ENCODE measurements around the gene INPP5A.
"Not testable (repeated sequence)": the region's sequence is repeated elsewhere in the genome, so short reads cannot be mapped to it uniquely, and the experiment has no call there.

INPP5A gene

GRCh38 chr10:132583456-132583855 lies 45.9 kb downstream of the INPP5A start:
- DNase-seq, result no peak

- DNase-seq, result no peak
These were observed 46.5 kb downstream of the INPP5A start for GRCh38 chr10:132584081-132584480.

DNA sequence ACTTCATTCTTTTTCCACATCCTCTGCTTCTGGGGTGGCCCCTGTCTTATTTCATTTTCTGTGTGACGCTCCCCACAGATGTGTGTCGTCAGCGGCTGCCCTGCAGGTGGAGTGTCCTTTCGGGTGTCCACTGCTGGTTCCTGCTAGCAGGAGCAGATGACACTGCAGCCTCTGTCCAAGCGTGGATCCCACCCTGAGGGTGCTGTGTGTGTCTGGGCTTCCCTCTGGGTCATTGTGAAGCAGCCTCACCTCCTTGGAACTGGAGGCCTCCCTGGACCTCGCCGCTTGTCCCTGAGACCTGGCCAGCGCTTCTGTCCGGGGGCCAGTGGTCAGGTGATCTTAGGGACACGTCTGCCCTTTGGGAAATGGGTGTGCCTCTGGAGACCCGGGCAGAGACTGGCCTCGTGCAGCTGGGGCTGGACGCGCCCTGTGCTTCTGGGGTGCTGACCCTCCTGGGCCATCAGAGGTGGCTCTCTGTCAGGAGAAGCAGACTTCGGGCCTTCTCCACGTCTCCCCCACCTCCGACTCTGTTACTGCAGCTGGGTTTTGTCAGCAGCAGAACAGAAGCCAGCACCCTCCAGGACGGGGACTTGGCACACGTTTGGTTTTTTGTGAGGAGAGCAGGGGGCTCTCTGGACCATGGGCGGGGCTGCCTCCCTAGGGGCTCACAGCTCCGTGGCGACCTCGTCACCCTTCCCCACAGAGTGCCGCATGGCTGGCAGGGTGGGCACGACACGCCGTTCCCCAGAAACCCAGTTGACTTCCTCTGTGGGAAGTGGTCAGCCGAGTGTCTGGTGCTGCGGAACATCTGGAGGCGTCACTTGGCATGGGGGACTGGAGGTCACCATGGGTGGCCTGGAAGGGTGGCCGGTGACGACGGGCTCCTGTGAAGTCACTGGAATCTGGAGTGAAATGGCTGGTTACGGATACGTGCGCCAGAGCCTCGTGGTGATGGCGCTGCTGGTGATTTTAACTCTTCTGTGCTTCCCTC lies 48.4 kb downstream of the INPP5A start:
- DNase-seq, result peak; percentile 80 to 90 (median 86)

GRCh38 chr10:132586739-132587138 lies 49.2 kb downstream of the INPP5A start:
- no peak for DNase-seq

GRCh38 chr10:132587175-132587574 lies 49.6 kb downstream of the INPP5A start:
- DNase-seq, result no peak

DNA sequence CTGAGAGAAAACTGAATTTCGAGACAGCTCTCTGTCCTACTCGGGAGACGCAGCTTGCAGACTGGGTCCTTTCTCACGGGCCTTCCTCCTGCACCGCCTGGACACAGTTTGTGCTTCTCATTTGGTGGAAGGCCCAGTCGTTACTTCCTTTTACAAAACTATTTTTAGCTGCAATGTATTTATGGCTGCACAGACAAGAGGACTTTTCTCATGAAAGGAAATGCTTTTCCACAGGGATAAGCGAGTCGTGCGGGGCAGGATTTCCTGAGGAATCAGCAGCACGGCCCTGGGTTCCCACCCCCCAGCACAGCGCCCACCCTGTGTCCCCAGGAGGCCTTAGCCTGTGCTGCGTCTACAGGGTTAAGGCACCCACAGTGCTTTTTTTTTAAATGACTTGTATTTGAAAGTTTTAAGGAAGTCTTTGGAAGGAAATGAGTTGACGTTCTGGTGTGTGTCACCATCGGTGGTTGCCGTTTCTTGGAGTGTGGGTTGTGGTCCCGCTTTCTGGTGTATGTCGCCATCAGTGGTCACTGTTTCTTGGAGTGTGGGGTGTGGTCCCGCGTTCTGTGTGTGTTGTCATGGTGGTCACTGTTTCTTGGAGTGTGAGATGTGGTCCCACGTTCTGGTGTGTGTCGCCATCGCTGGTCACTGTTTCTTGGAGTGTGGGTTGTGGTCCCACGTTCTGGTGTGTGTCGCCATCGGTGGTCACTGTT lies 50.9 kb downstream of the INPP5A start:
- DNase-seq, result peak; percentile 87 to 97 (median 93)

- DNase-seq, result peak in 2 of 4 experiments; percentile 55 to 68
These were observed 51.4 kb downstream of the INPP5A start for GRCh38 chr10:132589015-132589414.

GRCh38 chr10:132589681-132590080 lies 52.1 kb downstream of the INPP5A start:
- DNase-seq, result no peak

- DNase-seq, result no peak
These were observed 52.6 kb downstream of the INPP5A start for GRCh38 chr10:132590094-132590751.

- no peak for DNase-seq
These were observed 53.1 kb downstream of the INPP5A start for GRCh38 chr10:132590752-132591121.

- DNase-seq, result no peak
These were observed 53.8 kb downstream of the INPP5A start for GRCh38 chr10:132591166-132591971.

- DNase-seq, result no peak
These were observed 55.3 kb downstream of the INPP5A start for GRCh38 chr10:132592790-132593383.

- peak in 3 of 4 experiments; percentile 38 to 50 (median 49) for DNase-seq
These were observed 55.8 kb downstream of the INPP5A start for GRCh38 chr10:132593389-132593788.

DNA sequence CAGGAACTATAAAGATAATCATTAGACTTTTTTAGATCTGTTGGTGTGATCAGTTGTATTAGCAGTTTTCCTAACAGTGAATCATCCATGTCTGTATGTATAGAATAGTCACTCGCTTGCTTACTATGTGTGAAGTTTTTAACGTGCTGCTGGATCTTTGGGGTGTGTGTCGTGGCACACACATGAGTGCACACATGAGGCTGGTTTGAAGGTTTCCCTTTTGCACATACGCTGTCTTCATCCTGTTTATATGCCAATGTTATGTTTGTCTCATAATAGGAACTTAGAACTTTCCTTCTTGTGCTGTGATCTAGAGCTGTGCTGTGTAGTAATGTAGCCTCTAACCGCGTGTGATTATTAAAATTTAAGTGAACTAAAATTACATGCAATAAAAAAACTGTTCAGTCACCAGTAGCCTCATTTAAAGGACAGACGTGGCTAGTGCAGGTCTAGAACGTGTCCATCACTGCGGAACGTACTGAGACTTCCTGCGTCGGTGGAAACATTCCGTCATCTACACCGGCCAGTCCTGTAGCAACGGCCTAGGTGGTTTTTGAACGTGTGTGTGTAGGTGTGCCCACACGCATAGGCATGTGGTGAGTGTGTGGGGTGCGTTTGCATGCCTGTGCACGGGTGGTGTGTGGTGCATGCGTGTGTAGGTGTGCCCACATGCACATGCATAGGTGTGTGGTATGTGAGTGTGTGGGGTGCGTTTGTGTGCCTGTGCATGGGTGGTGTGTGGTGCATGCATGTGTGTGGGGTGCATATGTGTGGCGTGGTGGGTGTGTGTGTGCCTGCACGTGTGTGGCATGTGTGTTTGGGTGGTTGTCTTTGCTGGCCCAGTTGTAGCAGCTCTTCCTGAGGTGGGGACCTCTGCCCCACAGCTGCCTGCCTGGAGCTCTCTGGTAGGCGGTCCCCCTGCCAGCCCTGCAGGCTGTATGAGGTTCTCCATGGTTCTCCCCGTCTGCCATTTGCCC lies 56.6 kb downstream of the INPP5A start:
- peak in 1 of 4 experiments; percentile 23 for DNase-seq

DNA sequence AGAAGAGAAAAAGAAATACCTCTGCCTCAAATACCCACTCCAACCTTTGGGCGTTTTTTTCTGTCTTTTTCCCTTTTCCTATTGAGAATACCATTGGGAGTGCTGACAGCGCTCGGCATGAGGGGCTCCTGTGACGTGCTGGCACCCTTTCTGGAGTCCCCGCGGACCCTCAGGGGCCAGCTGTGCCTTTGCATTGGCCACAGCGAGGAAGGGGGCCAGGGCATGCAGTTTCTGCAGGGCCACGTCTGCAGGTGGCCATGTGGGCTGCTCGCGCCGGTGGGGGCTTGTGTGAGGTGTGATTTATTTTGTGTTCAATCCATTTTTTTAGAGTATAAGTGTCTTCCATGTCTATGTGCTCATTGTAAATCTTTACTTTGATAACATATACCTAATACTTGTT lies 57.4 kb downstream of the INPP5A start:
- no peak for DNase-seq

GRCh38 chr10:132595854-132596253 lies 58.3 kb downstream of the INPP5A start:
- no peak for DNase-seq

DNA sequence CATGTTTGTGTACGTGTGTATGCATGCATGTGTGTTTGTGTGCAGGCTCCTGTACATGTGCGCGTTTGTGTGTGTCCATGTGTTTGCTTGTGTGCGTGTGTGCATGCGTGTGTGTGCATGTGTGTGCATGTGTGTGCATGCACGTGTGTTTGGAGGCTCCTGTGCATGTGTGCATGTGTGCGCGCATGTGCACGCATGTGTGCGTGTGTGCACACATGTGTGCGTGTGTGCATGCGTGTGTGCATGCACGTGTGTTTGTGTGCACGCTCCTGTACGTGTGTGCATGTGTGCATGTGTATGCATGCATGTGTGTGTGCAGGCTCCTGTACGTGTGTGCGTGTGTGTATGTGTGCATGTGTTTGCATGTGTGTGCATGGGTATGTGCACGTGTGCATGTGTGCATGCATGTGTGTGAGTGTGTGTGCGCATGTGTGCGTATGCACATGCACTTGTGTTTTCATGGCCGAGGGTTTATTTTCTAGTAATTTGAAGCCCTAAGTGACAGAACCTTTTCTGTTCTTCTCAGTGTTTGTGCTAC lies 59.2 kb downstream of the INPP5A start:
- DNase-seq, result no peak

DNA sequence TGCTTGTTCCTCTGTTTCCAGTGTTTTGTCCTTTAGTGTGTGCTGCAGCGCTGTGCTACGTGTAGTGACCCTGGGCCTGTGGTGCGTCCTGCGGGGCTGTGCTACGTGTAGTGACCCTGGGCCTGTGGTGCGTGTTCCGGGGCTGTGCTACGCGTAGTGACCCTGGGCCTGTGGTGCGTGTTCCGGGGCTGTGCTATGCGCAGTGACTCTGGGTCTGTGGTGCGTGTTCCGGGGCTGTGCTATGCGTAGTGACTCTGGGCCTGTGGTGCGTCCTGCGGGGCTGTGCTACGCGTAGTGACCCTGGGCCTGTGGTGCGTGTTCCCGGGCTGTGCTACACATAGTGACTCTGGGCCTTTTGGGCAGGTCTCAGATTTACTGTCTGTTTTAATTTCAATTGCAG lies 60.1 kb downstream of the INPP5A start:
- DNase-seq, result no peak

DNA sequence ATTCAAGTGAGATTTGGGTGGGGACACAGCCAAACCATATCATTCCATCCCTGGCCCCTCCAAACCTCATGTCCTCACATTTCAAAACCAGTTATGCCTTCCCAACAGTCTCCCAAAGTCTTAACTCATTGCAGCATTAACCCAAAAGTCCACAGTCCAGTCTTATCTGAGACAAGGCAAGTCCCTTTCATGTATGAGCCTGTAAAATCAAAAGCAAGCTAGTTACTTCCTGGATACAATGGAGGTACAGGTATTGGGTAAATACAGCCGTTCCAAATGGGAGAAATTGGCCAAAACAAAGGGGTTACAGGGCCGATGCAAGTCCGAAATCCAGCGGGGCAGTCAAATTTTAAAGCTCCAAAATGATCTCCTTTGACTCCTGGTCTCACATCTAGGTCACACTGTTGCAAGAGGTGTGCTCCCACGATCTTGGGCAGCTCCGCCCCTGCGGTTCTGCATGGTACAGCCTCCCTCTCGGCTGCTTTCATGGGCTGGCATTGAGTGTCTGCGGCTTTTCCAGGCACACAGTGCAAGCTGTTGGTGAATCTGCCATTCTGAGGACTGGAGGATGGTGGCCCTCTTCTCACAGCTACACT lies 61.5 kb downstream of the INPP5A start:
- not testable (repeated sequence) for DNase-seq

DNA sequence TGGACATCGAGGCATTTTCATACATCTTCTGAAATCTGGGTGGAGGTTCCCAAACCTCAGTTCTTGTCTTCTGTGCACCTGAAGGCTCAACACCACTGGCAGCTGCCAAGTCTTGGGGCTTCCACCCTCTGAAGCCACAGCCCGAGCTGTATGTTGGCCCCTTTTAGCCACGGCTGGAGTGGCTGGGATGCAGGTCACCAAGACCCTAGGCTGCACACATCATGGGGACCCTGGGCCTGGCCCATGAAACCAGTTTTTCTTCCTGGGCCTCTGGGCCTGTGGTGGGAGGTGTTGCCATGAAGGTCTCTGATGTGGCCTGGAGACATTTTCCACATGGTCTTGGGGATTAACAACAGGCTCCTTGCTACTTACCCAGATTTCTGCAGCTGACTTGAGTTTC lies 62.1 kb downstream of the INPP5A start:
- no peak for DNase-seq

Measured in suppressor macrophage (primary cell).